T-helper 1 cell treated with Interleukin-12 subunit alpha and Interleukin-12 subunit beta and Interleukin-4 antibody, amounts not matched to agents 30 μg/mL and 1 μg/mL, for 36 hours (primary cell): Measurements from ENCODE around the gene TICRR.
A peak's percentile ranks its signal among the peaks of the same experiment; 100 is the strongest.
"Not testable (repeated sequence)": the region's sequence is repeated elsewhere in the genome, so short reads cannot be mapped to it uniquely, and the experiment has no call there.

Source experiments
- H3K27ac Mint-ChIP-seq: one replicate; pipeline ENCODE4 v1.8.0; 2021; ENCODE audit warnings: mild to moderate bottlenecking, mixed read lengths
- H3K27me3 Mint-ChIP-seq: one replicate; pipeline ENCODE4 v1.8.0; 2021; ENCODE audit warnings: low read depth, mixed read lengths
- H3K36me3 Mint-ChIP-seq: one replicate; pipeline ENCODE4 v1.8.0; 2021; ENCODE audit warnings: low read depth, mixed read lengths
- H3K4me1 Mint-ChIP-seq: one replicate; pipeline ENCODE4 v1.8.0; 2021; ENCODE audit warnings: low read depth, mixed read lengths
- H3K4me3 Mint-ChIP-seq: one replicate; pipeline ENCODE4 v1.8.0; 2021; ENCODE audit warnings: mild to moderate bottlenecking, moderate library complexity, mixed read lengths
- H3K9me3 Mint-ChIP-seq: one replicate; pipeline ENCODE4 v1.8.0; 2021; ENCODE audit warnings: mixed read lengths

TICRR gene

DNA sequence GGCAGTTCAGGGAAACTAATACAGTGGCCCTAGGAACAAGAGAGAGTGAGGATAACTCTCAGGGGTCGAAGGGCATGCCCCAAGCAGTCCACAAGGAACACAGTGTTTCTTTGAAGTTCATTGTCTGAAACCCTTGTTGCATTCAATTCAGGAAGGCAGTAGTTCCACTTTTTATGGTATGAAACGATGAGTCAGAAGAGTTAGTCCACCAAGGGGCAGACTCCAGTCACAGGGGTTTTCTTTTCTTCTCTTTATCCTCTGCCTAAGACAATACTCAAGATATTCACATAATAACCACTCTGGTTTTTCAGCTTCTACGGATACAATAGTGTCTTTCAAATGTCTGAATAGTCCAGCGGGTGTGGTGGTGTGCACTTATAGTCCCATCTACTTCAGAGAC is 23.7 kb upstream of the TICRR start:
- Mint-ChIP-seq H3K4me3 (no peak overlapping the region), H3K36me3 (no peaks in the 10 kb centered on the region), H3K27me3 (peaks cover 16% of the 10 kb centered on the region), H3K9me3 (no peaks in the 10 kb centered on the region), H3K27ac (no peak overlapping the region), H3K4me1 (no peaks in the 10 kb centered on the region)

DNA sequence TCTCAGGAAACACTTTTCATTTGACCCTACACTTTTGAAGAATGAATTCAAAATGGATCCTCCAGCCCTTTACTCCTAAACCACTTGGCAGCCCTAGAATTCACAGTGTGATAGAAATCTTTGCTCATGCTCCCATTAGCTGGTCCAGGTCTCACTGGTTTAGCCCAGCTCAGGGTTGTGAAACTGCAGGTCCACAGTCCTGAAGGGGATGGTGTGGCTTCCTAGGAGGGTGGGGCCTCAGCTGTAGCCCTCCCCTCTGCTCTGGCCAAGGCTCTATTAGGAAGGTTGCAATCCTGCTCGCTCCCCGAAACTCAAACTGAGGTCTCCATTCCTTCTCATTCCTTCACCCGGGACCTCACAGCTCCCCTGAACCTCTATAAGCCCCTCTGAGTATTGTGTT is 21.6 kb upstream of the TICRR start:
- Mint-ChIP-seq H3K27ac (no peak overlapping the region), H3K4me1 (no peaks in the 10 kb centered on the region), H3K4me3 (no peak overlapping the region), H3K36me3 (no peaks in the 10 kb centered on the region), H3K27me3 (peaks cover 15% of the 10 kb centered on the region), H3K9me3 (no peaks in the 10 kb centered on the region)

DNA sequence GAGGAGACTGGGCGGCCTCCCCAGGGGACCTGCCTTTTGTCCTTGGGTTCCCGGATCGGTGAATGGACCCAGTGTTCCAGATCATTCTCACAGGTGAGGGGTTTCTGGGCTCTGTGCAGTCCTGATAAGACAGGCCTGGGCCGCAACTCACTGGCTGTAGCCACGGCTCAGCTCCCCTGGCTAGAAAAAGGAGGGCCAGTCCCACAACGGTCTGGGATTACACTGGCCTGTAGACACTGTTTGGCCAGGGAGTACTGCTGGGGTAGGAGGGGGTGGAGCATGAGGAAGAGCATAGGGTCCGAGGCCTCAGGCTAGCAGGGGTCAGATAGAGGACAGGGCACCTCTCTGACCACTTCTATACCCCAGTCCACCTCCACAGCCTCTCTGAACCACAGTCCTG is 21.0 kb upstream of the TICRR start:
- Mint-ChIP-seq H3K9me3 (no peaks in the 10 kb centered on the region), H3K4me1 (no peaks in the 10 kb centered on the region), H3K27ac (no peak overlapping the region), H3K27me3 (peaks cover 16% of the 10 kb centered on the region), H3K36me3 (no peaks in the 10 kb centered on the region), H3K4me3 (no peak overlapping the region)

DNA sequence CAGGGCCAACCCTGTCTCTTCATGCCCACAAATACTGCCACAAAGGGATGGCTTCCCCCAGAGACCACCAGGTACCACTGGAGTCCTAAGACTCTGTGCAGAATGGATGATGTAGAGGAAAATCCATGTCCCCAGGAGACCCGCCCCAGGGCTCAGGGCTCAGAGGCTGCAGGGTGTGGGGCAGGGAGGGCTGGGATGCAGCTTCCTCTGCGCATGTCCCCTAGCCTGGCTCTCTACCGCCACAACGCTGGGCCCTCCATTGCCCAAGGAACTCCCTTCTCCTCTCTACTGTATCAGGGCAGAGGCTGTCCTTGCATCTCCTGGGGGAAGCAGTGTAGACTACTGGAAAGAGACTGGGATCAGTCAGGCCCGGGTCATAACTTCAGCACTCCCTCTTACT is 19.5 kb upstream of the TICRR start:
- Mint-ChIP-seq H3K27me3 (peaks cover 16% of the 10 kb centered on the region), H3K36me3 (no peaks in the 10 kb centered on the region), H3K9me3 (no peaks in the 10 kb centered on the region), H3K4me3 (no peak overlapping the region), H3K27ac (no peak overlapping the region), H3K4me1 (no peaks in the 10 kb centered on the region)

DNA sequence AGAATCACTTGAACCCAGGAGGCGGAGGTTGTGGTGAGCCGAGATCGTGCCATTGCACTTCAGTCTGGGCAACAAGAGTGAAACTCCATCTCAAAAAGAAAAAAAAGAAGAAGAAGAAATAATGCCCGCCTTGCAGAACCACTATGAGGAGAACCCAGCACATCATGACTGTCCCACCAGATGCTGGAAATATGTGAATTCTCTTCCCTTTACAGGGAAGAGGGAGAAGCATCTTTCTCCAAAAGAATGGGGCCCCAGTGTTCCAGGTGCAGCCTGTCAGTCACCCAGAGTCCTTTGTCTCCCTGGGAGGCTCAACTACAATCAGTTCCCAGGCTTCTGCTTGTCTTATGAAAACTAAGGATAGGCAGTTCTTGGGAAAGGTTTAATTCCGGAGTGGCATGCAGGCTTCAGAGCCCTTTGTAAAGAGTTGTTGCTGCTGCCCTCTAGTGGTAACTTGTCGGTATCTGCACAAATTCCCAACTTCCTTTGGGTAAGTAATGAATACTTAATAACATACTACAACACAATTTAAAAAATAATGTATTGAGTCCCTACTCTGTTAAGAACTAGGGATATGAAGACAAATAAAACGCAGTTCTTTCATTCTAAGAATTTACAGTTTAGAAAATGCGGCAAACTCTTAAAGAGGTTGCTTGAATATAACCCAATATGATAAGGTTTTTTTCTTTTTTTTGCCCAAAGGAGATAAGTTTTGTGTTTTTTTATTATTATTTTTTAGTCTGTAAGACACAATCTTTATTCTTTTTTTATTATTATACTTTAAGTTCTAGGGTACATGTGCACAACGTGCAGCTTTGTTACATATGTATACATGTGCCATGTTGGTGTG is 18.6 kb upstream of the TICRR start:
- Mint-ChIP-seq H3K27ac (no peak overlapping the region), H3K4me3 (no peak overlapping the region), H3K4me1 (no peaks in the 10 kb centered on the region), H3K36me3 (no peaks in the 10 kb centered on the region), H3K9me3 (no peaks in the 10 kb centered on the region), H3K27me3 (peaks cover 17% of the 10 kb centered on the region)

DNA sequence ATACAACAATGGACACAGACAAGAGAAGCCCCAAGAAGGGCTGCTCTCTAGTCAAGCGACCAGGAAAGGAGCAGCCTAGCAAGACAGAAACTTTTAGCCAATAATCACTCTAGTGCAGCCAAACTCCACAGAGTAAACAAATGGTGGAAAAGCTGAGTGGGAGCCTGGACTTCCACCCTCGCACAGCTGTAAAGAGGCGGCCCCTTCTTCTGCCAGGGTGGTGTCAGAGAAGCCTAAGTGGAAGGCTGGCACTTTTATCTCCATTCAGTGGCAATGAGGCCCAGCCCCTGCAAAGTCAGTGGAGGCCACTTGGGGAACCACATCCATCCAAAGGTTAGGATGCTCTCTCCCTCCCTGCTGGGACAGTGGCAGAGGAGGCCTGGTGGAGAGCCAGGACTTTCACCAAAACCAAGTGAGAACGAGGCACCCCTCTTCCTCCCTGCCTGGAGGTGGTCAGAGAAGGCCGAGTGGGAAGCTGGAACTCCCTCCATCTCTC is 15.5 kb upstream of the TICRR start:
- Mint-ChIP-seq H3K27ac (no peak overlapping the region), H3K36me3 (no peaks in the 10 kb centered on the region), H3K4me1 (no peaks in the 10 kb centered on the region), H3K9me3 (no peaks in the 10 kb centered on the region), H3K27me3 (peaks cover 19% of the 10 kb centered on the region), H3K4me3 (no peak overlapping the region)

DNA sequence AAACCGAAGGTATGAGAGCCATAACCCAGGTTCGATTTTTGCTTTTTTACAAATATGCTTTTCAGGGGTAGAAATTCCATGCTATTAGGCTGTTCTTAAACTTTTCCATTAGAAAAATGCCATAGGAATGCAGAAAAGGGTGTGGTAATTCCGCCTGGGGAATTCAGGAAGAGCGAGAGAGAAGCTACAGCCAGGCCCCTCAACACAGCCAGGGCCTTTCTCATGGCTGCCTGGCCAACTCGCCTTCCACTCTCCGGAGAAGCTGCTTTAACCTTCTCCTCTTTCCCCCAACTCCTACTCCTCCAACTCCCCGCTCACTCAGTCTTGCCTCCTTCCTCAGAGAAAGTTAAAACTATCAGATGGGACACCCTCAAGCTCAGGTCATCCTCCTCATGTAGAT is 9.1 kb upstream of the TICRR start:
- no peaks in the 10 kb centered on the region for H3K36me3 Mint-ChIP-seq

DNA sequence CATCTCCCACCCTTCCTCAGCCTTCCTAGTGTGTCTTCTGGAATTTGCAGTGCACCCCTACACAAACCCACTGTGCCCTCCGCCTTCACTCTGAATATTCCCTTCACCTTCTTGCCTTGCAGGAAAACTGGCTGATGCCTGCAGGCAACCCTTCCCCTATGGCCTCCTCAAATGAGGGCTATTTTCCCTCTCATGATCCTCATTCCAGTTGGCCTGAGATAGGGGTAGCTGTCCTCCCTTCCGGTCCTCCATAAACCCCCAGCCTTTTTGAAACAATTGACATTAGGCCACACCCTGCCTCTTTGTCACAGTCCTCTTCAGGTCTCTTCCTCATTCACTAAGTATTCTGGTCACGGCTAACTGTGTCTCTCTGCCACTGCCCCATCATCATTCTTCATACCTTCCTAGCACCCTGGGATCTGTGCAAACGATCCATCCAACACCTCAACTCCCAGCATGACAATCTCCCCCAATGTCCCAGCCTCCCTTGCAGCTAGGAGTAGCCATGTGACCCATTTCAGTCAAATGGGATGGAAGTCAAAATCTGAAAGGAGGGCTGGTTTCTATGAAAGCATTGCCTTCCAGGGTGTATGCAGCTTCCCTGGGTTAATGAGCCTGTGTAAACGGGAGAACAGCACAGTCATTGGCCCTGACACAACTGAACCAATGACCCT is 8.5 kb upstream of the TICRR start:
- Mint-ChIP-seq H3K4me1 (no peaks in the 10 kb centered on the region), H3K27ac (no peak overlapping the region), H3K4me3 (no peak overlapping the region), H3K36me3 (no peaks in the 10 kb centered on the region), H3K27me3 (peaks cover 42% of the 10 kb centered on the region), H3K9me3 (no peaks in the 10 kb centered on the region)

More for the DNA sequence above, 9.1 kb upstream of the TICRR start:
- H3K9me3 Mint-ChIP-seq = no peaks in the 10 kb centered on the region
- no peak overlapping the region for H3K27ac Mint-ChIP-seq
- no peaks in the 10 kb centered on the region for H3K4me1 Mint-ChIP-seq
- no peak overlapping the region for H3K4me3 Mint-ChIP-seq
- H3K27me3 Mint-ChIP-seq = peaks cover 38% of the 10 kb centered on the region

DNA sequence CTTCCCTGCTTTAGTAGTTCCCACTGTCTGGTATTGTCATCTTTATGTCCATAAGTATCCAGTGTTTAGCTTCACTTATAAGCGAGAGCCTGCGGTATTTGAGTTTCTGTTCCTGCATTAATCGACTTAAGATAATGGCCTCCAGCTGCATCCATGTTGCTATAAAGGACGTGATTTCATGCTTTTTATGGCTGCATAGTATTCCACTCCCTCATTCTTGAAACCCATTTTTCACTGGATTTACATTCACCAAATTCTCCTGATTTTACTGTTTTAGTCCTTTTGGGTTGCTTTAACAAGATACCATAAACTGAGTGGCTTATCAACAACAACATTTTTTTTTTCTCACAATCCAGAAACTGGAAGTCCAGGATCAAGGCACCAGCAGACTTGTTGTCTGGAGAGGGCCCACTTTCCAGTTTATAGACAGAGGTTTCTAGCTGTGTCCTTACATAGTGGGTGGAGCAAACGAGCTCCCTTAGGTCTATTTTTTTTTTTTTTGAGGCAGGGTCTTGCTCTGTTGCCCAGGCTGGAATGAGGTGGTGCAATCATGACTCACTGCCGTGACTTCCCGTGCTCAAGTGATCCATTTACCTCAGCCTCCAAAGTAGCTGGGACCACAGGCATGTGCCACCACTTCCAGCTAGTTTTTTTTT is 6.1 kb upstream of the TICRR start:
- Mint-ChIP-seq H3K4me3 (no peak overlapping the region), H3K36me3 (no peaks in the 10 kb centered on the region), H3K27me3 (peaks cover 49% of the 10 kb centered on the region), H3K27ac (no peak overlapping the region), H3K9me3 (no peaks in the 10 kb centered on the region), H3K4me1 (peaks cover 4% of the 10 kb centered on the region)

DNA sequence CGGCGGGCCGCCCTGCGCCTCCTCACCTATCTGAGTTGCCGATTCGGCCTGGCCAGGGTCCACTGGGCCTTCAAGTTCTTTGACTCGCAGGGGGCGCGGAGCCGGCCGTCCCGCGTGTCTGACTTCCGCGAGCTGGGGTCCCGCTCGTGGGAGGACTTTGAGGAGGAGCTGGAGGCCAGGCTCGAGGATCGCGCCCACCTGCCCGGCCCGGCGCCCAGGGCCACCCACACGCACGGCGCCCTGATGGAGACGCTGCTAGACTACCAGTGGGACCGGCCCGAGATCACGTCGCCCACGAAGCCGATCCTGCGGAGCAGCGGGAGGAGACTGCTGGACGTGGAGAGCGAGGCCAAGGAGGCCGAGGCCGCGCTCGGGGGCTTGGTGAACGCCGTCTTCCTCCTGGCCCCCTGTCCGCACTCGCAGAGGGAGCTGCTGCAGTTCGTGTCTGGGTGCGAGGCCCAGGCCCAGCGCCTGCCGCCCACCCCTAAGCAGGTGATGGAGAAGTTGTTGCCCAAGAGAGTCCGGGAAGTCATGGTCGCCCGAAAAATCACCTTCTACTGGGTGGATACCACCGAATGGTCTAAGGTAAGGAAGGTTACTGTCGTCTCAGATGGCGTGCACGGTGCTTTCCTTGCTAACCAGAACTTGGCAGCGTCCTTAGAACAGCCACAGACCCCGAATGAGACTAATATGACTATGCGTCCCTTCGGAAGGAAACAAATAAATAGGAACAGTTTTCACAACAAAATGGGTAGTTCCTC is 567 bp downstream of the TICRR start:
- peaks cover 19% of the 10 kb centered on the region for H3K27me3 Mint-ChIP-seq
- H3K9me3 Mint-ChIP-seq = no peaks in the 10 kb centered on the region
- H3K36me3 Mint-ChIP-seq = peaks cover 10% of the 10 kb centered on the region
- H3K4me1 Mint-ChIP-seq = peaks cover 28% of the 10 kb centered on the region
- peak overlapping the region; percentile 82 for H3K27ac Mint-ChIP-seq
- peak overlapping the region; percentile 86 for H3K4me3 Mint-ChIP-seq

DNA sequence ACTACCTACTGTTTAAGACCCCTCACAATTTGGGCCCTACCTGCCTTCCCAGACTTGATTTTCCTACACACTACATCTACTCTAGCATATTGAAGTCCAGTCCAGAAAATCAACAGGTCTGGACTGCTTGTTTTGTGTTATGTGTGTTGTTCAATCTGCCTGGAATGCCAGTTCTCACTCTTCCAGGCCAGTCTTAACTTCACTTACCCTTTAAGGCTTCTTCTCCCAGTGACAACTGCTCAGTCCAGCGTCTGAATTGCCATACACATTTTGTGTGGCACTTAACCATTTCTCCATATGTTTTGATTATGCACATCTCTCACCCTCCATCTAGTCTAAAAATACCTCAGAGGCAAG is 1.1 kb downstream of the TICRR start:
- H3K27me3 Mint-ChIP-seq = peaks cover 16% of the 10 kb centered on the region
- peaks cover 30% of the 10 kb centered on the region for H3K4me1 Mint-ChIP-seq
- peak overlapping the region; percentile 86 for H3K4me3 Mint-ChIP-seq
- H3K9me3 Mint-ChIP-seq = no peaks in the 10 kb centered on the region
- peaks cover 10% of the 10 kb centered on the region for H3K36me3 Mint-ChIP-seq
- H3K27ac Mint-ChIP-seq = peak overlapping the region; percentile 76

DNA sequence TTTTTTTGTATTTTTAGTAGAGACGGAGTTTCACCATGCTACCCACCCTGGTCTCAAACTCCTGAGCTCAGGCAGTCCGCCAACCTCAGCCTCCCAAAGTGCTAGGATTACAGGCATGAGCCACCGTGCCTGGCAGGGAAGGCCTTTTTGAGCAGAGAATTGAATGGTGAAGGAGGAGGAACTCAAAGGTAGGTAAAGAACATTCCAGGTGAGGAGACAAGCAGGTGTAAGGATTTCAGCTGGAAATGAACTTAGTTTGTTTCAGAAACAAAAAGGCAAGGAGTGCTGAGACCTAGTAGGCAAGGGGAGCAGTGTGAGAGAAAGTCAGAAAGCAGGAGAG is 2.5 kb downstream of the TICRR start:
- Mint-ChIP-seq H3K36me3 (peaks cover 10% of the 10 kb centered on the region), H3K4me1 (peaks cover 32% of the 10 kb centered on the region), H3K27ac (peak overlapping the region; percentile 46), H3K9me3 (no peaks in the 10 kb centered on the region), H3K27me3 (peaks cover 6% of the 10 kb centered on the region), H3K4me3 (peak overlapping the region; percentile 85)

DNA sequence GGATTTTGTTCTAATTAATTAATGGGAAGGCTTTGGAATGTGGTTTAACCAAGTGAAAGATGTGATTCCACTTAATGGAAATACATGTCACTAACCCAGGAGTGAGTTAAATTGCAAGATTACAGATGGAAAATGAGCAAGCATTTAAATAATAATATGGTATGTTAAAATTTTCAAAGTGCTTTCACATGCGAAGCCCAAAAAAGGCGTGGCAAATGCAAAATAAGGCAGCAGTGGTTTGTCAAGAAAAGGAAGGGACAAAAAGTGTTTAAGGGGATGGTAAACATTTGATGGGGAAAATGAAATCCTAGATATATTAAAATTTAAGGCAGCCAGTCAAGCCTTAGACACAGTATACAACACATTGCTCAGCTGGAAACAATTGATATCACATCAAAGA is 2.9 kb downstream of the TICRR start:
- Mint-ChIP-seq H3K4me1 (peaks cover 32% of the 10 kb centered on the region), H3K27me3 (peaks cover 2% of the 10 kb centered on the region), H3K36me3 (peaks cover 10% of the 10 kb centered on the region), H3K27ac (peak overlapping the region; percentile 46), H3K4me3 (peak overlapping the region; percentile 41), H3K9me3 (no peaks in the 10 kb centered on the region)

DNA sequence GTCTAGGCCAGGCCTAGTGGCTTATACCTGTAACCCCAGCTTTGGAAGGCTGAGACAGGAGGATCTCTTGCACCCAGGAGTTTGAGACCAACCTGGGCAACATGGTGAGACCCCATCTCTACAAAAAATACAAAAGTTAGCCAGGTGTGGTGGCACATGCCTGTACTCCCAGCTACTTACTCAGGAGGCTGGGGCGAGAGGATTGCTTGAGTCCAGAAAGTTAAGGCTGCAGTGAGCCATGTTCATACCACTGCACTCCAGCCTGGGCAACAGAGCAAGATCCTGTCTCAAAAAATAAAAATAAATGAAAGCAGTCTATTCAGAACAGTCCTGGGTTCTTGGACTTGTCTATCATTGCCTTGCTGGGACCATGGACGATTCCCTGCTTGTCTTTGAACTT is 5.5 kb downstream of the TICRR start:
- not testable (repeated sequence) for H3K4me3 Mint-ChIP-seq, H3K9me3 Mint-ChIP-seq, H3K27me3 Mint-ChIP-seq, H3K27ac Mint-ChIP-seq
- Mint-ChIP-seq H3K4me1 (peaks cover 27% of the 10 kb centered on the region), H3K36me3 (peaks cover 11% of the 10 kb centered on the region)
